ENCODE results near the gene KCNMA1. TPM values are rescaled to one million over a fixed set of nuclear protein-coding genes. Genes with fewer than 3 reads are reported as not detected.

Gene KCNMA1
- total RNA-seq, 1 experiment from 2014 or later: 0.49 TPM

DNA sequence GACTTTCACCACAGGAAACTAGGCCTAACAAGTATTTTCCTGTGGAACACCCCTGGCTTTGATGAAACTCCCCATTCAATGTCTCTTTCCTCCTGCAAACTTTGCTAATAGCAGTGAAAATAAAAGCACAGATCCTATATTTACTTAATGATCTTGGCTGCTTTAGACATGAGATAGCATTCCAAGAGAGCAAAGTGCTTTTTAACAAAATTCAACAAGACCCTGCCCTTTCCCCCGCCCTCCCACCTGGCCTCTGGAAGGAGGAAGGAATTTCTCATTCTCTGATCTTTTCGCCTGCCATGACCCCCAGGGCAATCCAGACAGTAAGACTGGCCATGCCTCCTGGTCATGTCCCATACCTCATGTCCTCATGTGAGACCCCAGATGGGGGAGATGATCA lies 185.7 kb downstream of the KCNMA1 start:
- Histone ChIP-seq H3K4me2 (ENCODE audit: low read length) (no peak overlapping the region), H4K20me1 (ENCODE audit: insufficient read depth) (no peaks in the 10 kb centered on the region), H2AFZ (ENCODE audit: low read depth, low read length, poor library complexity, severe bottlenecking) (no peak overlapping the region), H3K9ac (ENCODE audit: low read length) (no peak overlapping the region), H3K27ac (ENCODE audit: low read depth, low read length) (no peak overlapping the region), H3K27me3 (ENCODE audit: insufficient read depth, low read length) (peaks cover 5% of the 10 kb centered on the region; the same call in 1 of the 2 replicates), H3K79me2 (ENCODE audit: insufficient read depth, low read length) (no peaks in the 10 kb centered on the region), H3K9me2 (ENCODE audit: insufficient read depth) (no peaks in the 10 kb centered on the region), H3K4me1 (ENCODE audit: control insufficient read depth in 1 of 2, insufficient read depth in 2 of 2, low read length in 2 of 2) (no peaks in the 10 kb centered on the region), H3K4me3 (replicated peaks in 1 of 2; ENCODE audit: low read depth in 1 of 2, low read length in 2 of 2) (no peak overlapping the region), H3K9me3 (ENCODE audit: control insufficient read depth in 1 of 2, insufficient read depth in 1 of 2, low read depth in 1 of 2, low read length in 2 of 2) (no peaks in the 10 kb centered on the region), H3K36me3 (ENCODE audit: control insufficient read depth in 1 of 2, insufficient read depth in 2 of 2, low read length in 2 of 2) (no peaks in the 10 kb centered on the region)
- intact Hi-C loops (cut with micrococcal nuclease): no loop called here
- TF ChIP-seq CEBPB (IDR thresholded peaks at IDR 0.05; ENCODE audit: low read depth): no peak
- TF ChIP-seq YY1 (IDR thresholded peaks at IDR 0.05; ENCODE audit: extremely low read depth, insufficient replicate concordance, low read depth, low read length): no peak
- TF ChIP-seq, protein P1, sequence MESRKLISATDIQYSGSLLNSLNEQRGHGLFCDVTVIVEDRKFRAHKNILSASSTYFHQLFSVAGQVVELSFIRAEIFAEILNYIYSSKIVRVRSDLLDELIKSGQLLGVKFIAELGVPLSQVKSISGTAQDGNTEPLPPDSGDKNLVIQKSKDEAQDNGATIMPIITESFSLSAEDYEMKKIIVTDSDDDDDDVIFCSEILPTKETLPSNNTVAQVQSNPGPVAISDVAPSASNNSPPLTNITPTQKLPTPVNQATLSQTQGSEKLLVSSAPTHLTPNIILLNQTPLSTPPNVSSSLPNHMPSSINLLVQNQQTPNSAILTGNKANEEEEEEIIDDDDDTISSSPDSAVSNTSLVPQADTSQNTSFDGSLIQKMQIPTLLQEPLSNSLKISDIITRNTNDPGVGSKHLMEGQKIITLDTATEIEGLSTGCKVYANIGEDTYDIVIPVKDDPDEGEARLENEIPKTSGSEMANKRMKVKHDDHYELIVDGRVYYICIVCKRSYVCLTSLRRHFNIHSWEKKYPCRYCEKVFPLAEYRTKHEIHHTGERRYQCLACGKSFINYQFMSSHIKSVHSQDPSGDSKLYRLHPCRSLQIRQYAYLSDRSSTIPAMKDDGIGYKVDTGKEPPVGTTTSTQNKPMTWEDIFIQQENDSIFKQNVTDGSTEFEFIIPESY (IDR thresholded peaks at IDR 0.05; ENCODE audit: extremely low read depth, insufficient replicate concordance, low read length): no peak
- no peak for TF ChIP-seq SIN3A (IDR thresholded peaks at IDR 0.05; ENCODE audit: low read depth)
- no peak for TF ChIP-seq FOSL1 (IDR thresholded peaks at IDR 0.05; ENCODE audit: low read depth)
- no peak for TF ChIP-seq TCF7L2 (IDR thresholded peaks at IDR 0.05; ENCODE audit: borderline replicate concordance, extremely low read depth, insufficient read depth, insufficient read length)
- TF ChIP-seq, protein P2, sequence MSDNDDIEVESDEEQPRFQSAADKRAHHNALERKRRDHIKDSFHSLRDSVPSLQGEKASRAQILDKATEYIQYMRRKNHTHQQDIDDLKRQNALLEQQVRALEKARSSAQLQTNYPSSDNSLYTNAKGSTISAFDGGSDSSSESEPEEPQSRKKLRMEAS (IDR thresholded peaks at IDR 0.05): no peak
- CTCF ChIA-PET: no interaction called here
- no peak for DNase-seq (ENCODE audit: low read depth, low spot score)
- RAD21 ChIA-PET (ENCODE audit: low non-redundant PET in 1 of 2, low total read pairs in 2 of 2, uncharacterized antibody in 2 of 2, unreplicated experiment in 2 of 2): no interaction called here
- POLR2A ChIA-PET: no interaction called here
- no peak for ATAC-seq
- no TSS peak for BruUV-seq (replicated peaks)

DNA sequence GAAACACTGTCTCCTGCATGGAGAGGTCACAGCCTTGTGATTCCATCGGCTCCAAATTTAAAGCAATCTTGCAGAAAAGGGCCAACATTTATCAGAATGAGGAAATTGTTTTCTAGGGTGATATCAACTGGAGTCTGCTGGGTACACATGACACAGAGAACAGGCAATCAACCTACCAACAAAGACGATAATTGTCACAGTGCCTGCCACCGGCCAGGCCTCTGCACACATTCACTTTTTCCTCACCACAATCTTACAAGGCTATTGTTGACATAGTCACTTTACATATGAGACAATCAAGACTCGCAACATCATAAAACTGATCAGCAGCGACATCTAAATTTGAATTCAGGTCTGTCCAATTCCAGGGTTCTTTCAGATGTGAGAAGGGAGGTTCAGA lies 189.4 kb downstream of the KCNMA1 start:
- Histone ChIP-seq H3K79me2 (ENCODE audit: insufficient read depth, low read length) (no peaks in the 10 kb centered on the region), H4K20me1 (ENCODE audit: insufficient read depth) (no peaks in the 10 kb centered on the region), H3K4me2 (ENCODE audit: low read length) (no peak overlapping the region), H3K9ac (ENCODE audit: low read length) (no peak overlapping the region), H3K9me3 (ENCODE audit: control insufficient read depth in 1 of 2, insufficient read depth in 1 of 2, low read depth in 1 of 2, low read length in 2 of 2) (no peaks in the 10 kb centered on the region), H3K4me3 (replicated peaks in 1 of 2; ENCODE audit: low read depth in 1 of 2, low read length in 2 of 2) (no peak overlapping the region), H3K9me2 (ENCODE audit: insufficient read depth) (no peaks in the 10 kb centered on the region), H3K36me3 (ENCODE audit: control insufficient read depth in 1 of 2, insufficient read depth in 2 of 2, low read length in 2 of 2) (no peaks in the 10 kb centered on the region), H2AFZ (ENCODE audit: low read depth, low read length, poor library complexity, severe bottlenecking) (no peak overlapping the region), H3K4me1 (ENCODE audit: control insufficient read depth in 1 of 2, insufficient read depth in 2 of 2, low read length in 2 of 2) (no peaks in the 10 kb centered on the region), H3K27me3 (ENCODE audit: insufficient read depth, low read length) (no peaks in the 10 kb centered on the region), H3K27ac (ENCODE audit: low read depth, low read length) (no peak overlapping the region)
- ATAC-seq (no peak), DNase-seq (ENCODE audit: low read depth, low spot score) (no peak)
- CTCF ChIA-PET: no interaction called here
- TF ChIP-seq EZH2phosphoT487 (IDR thresholded peaks at IDR 0.05; ENCODE audit: borderline replicate concordance) (no peak), ZFX (IDR thresholded peaks at IDR 0.05) (no peak)
- TF ChIP-seq, protein P2 (IDR thresholded peaks at IDR 0.05): no peak
- RAD21 ChIA-PET (ENCODE audit: low non-redundant PET in 1 of 2, low total read pairs in 2 of 2, uncharacterized antibody in 2 of 2, unreplicated experiment in 2 of 2): no interaction called here
- no TSS peak for BruUV-seq (replicated peaks)
- POLR2A ChIA-PET: no interaction called here
- intact Hi-C loops (cut with micrococcal nuclease): no loop called here

All from HCT116 (cell line).